ENCODE results near the gene GDPGP1. TPM values are rescaled to one million over a fixed set of nuclear protein-coding genes. Genes with fewer than 3 reads are reported as not detected.
A peak's percentile ranks its signal among the peaks of the same experiment; 100 is the strongest.

The GDPGP1 gene
- total RNA-seq, 1 donor from 2014 or later: 8.4 TPM

DNA sequence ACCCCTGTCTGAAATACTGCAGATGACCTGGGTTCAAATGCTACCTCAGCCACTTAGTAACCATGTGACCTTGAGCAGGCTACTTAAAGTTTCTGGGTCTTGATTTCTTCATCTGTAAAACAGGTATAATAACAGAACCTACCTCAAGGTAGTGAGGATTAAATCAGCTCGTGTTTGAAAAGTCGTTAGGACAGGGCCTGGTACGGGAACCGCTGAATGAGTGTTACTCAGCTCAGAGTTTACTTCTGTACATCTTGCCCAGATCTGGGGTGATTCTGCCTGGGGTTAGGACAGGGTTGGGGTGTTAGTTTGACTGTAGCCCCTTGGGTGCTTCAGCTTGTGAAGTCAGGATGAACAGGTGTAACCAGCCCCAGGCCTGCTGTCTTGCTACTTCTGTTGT, 31.1 kb upstream of the GDPGP1 start:
- Mint-ChIP-seq H3K4me3 (peak overlapping the region; percentile 85), H3K4me1 (peaks cover 11% of the 10 kb centered on the region), H3K27ac (no peak overlapping the region), H3K36me3 (no peaks in the 10 kb centered on the region), H3K27me3 (ENCODE audit: low read depth) (no peaks in the 10 kb centered on the region), H3K9me3 (no peaks in the 10 kb centered on the region)
- TF ChIP-seq, protein P1, sequence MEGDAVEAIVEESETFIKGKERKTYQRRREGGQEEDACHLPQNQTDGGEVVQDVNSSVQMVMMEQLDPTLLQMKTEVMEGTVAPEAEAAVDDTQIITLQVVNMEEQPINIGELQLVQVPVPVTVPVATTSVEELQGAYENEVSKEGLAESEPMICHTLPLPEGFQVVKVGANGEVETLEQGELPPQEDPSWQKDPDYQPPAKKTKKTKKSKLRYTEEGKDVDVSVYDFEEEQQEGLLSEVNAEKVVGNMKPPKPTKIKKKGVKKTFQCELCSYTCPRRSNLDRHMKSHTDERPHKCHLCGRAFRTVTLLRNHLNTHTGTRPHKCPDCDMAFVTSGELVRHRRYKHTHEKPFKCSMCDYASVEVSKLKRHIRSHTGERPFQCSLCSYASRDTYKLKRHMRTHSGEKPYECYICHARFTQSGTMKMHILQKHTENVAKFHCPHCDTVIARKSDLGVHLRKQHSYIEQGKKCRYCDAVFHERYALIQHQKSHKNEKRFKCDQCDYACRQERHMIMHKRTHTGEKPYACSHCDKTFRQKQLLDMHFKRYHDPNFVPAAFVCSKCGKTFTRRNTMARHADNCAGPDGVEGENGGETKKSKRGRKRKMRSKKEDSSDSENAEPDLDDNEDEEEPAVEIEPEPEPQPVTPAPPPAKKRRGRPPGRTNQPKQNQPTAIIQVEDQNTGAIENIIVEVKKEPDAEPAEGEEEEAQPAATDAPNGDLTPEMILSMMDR (IDR thresholded peaks at IDR 0.05; ENCODE audit: unreplicated experiment): no peak
- DNase-seq (ENCODE audit: low spot score in 2 of 2, unreplicated experiment in 2 of 2): no peak

DNA sequence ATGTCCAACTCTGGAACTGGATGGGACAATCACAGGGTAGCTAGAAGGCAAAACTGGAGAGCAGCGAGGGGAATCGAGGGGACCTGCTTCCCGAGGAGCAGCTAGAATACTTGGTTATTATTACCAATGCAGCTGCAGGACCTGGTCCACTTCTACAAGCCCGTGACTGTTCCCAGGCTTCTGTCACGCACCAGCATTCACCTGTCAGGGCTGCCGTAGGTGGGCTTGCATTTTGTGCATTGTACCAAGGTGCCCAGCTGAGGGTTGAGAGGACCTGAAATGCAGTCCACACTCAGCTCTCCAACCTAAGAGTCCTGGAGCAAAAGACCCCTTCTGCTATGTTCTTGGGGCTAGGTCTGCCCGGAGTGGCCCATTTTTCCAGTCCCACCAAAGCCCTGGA, 30.5 kb upstream of the GDPGP1 start:
- TF ChIP-seq, protein P1 (IDR thresholded peaks at IDR 0.05; ENCODE audit: unreplicated experiment): no peak
- Mint-ChIP-seq H3K27ac (no peak overlapping the region), H3K9me3 (no peaks in the 10 kb centered on the region), H3K27me3 (ENCODE audit: low read depth) (no peaks in the 10 kb centered on the region), H3K4me3 (no peak overlapping the region), H3K36me3 (no peaks in the 10 kb centered on the region), H3K4me1 (peaks cover 11% of the 10 kb centered on the region)
- no peak for DNase-seq (ENCODE audit: low spot score in 2 of 2, unreplicated experiment in 2 of 2)

DNA sequence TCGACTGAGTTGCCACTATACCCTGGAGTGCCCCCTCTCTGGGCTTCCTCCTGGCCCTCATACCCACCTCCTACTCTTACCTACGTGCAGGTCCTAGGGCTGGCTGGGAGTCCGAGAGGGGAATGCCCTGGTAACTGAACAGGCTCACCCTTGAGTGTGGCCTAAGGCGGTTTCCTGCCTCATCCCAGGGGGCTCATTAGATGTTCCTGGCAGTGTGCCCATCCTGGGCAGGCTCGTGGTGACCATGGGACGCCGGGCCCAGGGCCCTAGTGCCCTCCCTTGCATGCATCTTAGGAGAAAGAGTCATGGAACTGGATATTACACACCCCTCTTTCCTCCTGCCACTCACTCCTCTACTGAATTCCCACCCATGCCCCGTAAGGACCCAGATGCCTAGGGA, 30.1 kb upstream of the GDPGP1 start:
- H3K27me3 Mint-ChIP-seq (ENCODE audit: low read depth): no peaks in the 10 kb centered on the region
- no peaks in the 10 kb centered on the region for H3K36me3 Mint-ChIP-seq
- no peak overlapping the region for H3K27ac Mint-ChIP-seq
- DNase-seq (ENCODE audit: low spot score in 2 of 2, unreplicated experiment in 2 of 2): no peak
- H3K4me3 Mint-ChIP-seq: no peak overlapping the region
- H3K9me3 Mint-ChIP-seq: no peaks in the 10 kb centered on the region
- peaks cover 11% of the 10 kb centered on the region for H3K4me1 Mint-ChIP-seq
- TF ChIP-seq, protein P1 (IDR thresholded peaks at IDR 0.05; ENCODE audit: unreplicated experiment): no peak

DNA sequence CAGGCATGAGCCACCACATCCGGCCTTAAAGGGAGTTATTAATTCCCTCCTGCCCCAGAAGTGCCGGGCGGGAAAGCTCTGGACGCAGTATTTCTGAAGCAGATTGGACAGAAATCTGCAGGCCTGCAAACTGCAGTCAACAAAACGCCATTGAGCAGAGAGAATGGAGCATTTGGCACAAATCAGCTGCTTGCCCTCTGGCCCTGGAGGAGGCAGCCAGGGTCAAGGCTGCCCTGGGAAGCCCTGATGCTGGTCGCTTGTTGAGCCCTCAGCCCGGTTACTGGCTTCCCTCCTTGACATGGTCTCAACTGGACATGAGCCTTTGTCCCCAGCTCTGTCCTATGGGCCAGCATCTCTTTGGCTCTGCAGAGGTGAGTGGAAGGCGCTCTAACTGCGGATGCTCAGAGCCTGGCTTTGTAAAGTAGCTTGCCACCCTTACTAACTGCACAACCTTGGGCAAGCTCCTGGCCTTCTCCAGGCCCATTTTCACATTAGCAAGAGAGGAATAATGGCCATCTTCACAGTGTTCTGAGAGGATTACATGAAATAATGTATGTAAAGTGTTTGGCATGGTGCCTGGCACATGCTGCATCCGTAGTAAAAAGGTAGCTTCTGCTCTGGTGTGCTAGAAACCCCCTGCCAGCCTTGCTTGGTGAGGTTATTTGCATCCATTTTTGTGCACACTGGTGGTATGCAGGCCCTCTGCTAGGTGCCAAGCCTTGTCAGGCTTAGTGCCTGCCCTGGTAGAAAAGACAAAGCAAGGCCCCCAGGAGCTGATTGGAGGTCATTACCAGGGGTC, 28.8 kb upstream of the GDPGP1 start:
- no peaks in the 10 kb centered on the region for H3K27me3 Mint-ChIP-seq (ENCODE audit: low read depth)
- no peak overlapping the region for H3K27ac Mint-ChIP-seq
- no peak overlapping the region for H3K4me3 Mint-ChIP-seq
- no peaks in the 10 kb centered on the region for H3K9me3 Mint-ChIP-seq
- H3K4me1 Mint-ChIP-seq: peaks cover 11% of the 10 kb centered on the region
- DNase-seq (ENCODE audit: low spot score in 2 of 2, unreplicated experiment in 2 of 2): no peak
- TF ChIP-seq, protein P1 (IDR thresholded peaks at IDR 0.05; ENCODE audit: unreplicated experiment): no peak
- H3K36me3 Mint-ChIP-seq: peaks cover 6% of the 10 kb centered on the region

DNA sequence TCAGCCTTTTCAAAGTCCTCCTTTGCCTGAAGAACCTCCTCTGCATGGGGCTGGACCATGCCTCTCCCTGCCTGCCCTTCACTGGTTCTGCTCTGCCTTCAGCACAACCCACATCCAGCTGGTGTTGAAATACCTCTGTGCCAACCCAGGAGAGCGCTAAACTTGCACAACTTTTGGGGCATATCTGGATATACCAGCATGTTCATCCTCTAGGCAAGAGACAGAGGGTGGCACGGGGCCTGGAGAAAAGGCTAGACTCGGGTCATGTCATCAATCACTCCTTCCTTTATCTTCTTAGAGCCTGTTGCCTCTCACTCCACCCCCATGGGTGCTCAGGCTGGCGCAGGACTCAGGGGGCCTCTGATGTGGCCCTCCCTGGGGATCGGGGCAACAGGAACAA, 28.1 kb upstream of the GDPGP1 start:
- H3K4me1 Mint-ChIP-seq: peaks cover 6% of the 10 kb centered on the region
- no peak overlapping the region for H3K4me3 Mint-ChIP-seq
- no peaks in the 10 kb centered on the region for H3K27me3 Mint-ChIP-seq (ENCODE audit: low read depth)
- H3K9me3 Mint-ChIP-seq: no peaks in the 10 kb centered on the region
- DNase-seq (ENCODE audit: low spot score in 2 of 2, unreplicated experiment in 2 of 2): no peak
- H3K36me3 Mint-ChIP-seq: peaks cover 6% of the 10 kb centered on the region
- no peak overlapping the region for H3K27ac Mint-ChIP-seq
- TF ChIP-seq, protein P1 (IDR thresholded peaks at IDR 0.05; ENCODE audit: unreplicated experiment): no peak

Data from mesothelial cell of epicardium (in vitro differentiated cells).